SHP77 (cell line): Measurements from ENCODE around the gene PDE4B.
"Not testable (repeated sequence)": the region's sequence is repeated elsewhere in the genome, so short reads cannot be mapped to it uniquely, and the experiment has no call there.

Source experiments
- DNase-seq, 2 experiments: peaks; one replicate each; lab custom pipeline; 2025; lab: John Stamatoyannopoulos, UW

Gene PDE4B

DNA sequence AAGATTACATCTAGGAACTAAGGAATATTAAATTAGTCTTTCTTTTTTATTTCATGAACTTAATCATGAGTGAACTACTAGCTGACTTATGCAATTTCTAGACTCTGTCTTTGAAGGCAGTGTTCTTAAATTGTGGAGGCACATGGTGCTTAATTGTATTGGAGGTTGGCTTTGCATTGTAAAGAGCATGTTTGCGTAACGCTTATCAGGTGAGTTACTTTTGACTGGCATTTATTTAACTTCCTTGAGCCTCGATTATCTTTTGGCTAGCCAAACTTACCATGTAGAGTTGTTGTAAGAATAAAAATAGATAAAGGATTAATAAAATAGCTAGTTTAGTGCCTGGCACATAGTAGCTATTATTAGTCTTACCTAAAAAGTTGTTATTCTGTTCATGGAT is 262.4 kb downstream of the PDE4B start:
- DNase-seq = no peak

DNA sequence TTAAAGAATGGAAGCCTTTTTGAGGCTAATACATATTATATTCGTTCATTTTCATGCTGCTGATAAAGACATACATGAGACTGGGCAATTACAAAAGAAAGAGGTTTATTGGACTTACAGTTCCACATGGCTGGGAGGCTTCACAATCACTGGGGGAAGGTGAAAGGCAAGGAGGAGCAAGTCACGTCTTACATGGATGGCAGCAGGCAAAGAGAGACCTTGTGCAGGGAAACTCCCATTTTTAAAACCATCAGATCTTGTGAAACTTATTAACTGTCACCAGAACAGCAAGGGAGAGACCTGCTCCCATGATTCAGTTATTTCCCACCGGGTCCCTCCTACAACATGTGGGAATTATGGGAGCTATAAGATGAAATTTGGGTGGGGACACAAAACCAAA is 264.8 kb downstream of the PDE4B start:
- DNase-seq = not testable (repeated sequence)

DNA sequence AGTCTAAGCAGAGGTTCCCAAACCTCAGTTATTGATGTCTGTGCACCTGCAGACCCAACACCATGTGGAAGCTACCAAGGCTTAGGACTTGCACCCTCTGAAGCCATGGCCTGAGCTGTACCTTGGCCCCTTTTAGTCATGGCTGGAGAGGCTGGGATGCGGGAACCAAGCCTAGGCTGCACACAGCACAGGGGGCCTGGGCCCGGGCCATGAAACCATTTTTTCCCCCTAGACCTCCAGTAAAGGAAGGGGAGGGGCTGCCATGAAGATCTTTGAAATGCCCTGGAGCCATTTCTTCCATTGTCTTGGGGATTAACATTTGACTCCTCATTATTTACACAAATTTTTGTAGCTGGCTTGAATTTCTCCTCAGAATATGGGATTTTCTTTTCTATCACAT is 265.9 kb downstream of the PDE4B start:
- DNase-seq = no peak

DNA sequence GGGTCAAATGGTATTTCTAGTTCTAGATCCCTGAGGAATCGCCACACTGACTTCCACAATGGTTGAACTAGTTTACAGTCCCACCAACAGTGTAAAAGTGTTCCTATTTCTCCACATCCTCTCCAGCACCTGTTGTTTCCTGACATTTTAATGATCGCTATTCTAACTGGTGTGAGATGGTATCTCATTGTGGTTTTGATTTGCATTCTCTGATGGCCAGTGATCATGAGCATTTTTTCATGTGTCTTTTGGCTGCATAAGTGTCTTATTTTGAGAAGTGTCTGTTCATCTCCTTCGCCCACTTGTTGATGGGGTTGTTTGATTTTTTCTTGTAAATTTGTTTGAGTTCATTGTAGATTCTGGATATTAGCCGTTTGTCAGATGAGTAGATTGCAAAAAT is 274.5 kb downstream of the PDE4B start:
- DNase-seq = not testable (repeated sequence)

DNA sequence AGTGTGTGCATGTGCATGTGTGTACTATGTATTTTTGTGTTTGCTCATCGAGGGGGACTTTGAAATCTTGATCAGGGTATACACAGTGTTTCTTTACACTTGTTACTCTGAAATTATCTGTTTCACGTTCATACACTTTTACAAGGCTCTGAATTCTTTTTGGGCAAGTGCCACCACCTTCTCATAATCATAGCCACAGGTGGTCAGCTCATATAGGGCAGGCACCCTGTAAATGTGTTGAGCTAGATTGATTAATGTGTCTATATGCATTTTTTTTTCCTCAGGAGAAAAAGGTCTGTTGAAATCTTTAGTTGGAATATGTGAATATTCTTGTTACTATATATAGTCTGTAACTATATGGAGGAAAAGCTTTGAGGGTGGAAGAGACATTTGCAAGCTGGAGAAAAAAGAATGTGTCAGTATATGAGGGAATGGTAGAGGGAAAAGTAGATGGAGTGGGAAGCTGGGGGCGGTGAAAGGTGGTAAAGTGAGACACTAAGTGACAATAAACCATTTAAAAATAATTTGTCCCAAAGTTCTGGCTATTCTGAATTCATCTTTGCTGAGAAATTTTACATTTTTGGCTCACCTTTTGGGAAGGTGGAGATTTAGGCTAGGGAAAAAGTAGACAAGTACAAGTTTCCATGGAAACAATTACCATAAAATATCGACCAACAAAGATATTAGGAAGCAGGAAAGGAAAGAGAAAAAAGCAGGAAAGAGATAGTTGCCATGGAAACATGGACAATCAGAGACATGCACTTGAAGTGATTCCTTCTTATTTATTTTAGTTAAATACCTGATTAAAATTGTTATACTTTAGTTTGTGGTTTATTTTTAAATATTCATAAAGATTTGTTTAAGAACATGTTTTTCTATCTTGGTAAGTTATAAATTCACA is 277.5 kb downstream of the PDE4B start:
- DNase-seq = no peak

DNA sequence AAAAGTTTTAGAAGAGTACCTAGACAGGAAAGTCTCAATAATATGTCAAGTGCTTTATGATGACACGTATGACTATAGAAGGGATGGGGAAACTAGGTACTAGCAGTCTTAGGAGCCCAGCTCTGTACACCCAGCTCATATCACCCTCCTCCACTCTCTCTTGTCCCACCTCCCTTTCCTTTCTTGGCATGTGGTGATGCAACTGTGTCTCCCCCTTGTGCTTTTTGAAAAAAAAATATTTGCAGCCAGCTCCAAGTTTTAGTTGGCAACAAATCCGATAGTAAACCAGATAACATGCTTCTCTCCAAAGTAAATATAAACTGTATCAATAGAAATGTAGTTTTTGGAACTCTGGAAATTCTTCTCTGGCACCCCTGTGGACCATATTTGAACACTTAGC is 280.7 kb downstream of the PDE4B start:
- no peak for DNase-seq

DNA sequence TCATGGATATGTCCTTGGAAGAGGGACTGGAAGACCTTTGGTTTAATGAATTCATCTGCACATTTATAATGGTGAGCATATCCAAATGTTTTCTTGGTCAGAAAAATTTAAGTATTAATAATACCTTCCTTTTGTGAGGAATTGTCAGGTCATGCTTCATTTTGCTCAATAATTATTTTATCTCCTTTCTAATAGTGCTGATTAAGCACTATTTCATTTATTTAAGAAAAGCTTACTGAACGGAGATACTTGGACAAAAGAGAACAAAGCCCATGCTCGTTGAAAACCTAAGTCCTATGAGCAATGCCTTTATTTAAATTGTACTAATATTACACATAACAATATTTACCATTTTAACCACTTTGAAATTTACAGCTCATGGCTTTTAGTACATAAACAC is 281.5 kb downstream of the PDE4B start:
- DNase-seq = no peak

DNA sequence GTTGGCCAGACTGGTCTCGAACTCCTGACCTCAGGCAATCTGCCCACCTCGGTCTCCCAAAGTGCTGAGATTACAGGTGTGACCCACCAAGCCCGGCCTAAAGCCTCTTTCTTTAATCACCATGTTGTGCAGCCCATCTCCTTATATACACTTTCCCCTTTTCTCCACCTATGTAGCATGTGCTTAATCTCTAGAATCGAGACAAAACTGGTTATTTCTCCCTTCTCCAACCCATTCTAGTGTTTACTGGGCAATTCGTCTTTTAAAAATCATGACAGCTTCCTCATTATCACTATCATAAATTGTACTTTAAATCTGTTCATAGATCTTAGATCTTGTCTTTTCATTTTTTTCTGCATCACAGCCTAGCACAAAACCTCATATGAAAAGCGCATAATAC is 285.7 kb downstream of the PDE4B start:
- no peak for DNase-seq

DNA sequence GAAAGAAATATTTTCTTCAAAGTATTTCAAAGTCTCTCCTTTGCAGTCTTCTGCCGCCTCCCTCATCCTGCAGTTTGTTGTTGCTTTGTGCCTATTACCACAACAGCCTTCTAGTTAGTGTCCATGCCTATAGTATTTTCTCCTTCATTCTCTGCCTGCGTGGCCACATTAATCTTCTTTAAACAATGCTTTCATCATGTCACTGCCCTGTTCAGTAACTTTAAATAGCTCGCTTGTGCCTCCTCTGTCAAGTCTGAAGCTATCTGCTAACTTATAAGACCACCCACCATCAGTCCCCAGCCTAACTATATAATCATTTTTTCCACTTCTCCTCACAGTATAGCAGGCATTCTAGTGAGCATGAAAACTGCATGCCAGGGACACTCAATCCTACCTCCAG is 290.3 kb downstream of the PDE4B start:
- DNase-seq = no peak

DNA sequence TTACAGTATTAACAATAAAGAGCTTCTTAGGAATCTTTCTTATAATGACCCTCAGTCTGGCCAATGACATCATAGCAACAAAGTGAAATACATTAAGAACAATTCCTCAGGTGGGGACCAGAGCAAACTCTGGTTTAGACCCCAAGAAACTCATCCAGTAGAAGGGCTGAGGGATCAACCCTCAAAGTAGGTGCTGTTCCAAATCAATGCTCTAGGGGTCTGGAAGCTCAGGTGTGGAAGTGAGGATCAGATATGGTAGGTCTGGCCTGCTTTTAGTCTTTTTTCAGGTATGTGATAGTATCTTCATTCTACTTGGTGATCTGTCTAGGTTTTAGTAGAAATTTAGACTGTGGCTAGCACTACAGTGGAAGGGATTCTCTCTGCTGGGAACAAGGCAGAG is 291.7 kb downstream of the PDE4B start:
- no peak for DNase-seq

DNA sequence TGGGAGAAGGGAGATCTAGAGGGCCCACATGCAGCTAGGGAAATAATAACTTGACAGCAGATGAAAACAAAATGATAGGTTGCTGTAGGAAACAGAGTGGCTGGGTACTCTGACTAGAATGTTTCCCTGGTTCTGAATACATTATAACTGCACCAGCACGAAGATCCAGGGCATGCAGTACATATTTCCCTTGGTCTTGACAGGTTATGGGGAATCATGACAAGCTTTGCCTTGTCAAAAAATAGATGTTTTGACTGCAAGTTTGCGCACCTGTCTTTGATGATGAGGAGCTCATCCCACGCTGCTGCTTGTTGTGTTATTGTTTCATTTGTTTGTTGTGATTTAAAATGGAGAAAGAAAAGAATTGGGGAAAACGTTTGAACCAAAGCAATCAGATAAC is 292.9 kb downstream of the PDE4B start:
- DNase-seq = no peak

DNA sequence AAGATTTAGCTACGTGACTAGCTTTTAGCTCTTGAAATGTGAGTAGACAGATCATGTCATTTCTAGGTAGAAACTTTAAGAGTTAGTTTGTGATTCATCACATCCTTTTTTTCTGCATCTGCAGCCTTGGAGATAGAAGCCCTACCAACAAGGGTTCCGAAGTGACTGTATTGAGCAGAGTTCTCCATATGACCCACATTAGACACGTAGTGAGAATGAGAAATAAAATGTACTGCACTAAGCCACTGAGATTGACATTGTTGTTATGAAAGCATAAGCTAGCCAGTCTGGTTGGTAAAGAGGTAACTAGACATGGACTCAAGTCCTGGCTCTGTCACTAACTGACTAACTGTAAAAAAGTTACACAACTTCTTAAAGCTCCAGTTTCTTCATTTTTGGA is 296.1 kb downstream of the PDE4B start:
- no peak for DNase-seq

DNA sequence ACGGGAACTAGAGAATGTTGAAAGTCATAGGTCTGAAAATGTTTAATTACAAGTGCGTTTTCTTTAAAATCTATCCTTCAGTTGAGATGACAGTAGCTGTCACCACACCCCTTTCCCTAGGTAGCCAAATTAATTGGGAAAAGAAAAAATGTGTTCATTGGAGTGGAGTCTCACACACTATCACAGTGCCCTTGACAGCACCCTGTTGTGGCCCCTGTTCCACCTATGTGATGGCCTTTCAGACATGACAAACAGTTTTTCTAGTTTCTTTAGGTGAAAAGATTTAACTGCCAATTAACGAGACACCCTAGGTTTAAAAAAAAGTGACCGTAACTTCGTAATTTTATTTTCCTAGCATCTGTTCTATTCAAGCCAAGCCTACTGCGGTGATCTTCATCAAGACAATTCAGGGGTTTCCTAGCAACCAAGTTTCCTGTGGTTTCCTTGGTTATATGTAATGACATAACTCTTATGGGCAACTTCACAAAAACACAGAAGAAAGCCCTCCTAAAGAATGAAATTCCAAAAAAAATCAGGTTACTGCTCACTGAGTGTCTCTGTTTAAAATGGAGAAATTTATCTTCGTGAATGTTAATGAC is 298.3 kb downstream of the PDE4B start:
- no peak for DNase-seq

DNA sequence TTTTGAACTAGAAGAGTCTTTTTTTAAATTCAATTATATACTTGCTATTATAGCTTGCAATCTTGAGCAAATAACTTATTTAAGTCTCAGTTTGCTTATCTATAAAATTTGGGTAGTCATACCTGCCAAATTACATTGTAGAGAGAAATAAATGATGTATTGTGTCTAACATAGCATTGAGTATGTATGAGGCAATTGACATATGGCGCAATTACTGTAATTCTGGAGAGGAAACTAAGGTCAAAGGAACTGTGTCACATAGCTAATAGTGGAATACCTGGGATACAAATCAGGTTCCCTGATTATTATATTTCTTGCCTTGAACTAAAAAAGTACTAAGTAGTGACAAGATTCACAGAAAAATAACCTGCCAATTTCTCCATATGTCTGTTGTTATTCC is 302.5 kb downstream of the PDE4B start:
- no peak for DNase-seq

DNA sequence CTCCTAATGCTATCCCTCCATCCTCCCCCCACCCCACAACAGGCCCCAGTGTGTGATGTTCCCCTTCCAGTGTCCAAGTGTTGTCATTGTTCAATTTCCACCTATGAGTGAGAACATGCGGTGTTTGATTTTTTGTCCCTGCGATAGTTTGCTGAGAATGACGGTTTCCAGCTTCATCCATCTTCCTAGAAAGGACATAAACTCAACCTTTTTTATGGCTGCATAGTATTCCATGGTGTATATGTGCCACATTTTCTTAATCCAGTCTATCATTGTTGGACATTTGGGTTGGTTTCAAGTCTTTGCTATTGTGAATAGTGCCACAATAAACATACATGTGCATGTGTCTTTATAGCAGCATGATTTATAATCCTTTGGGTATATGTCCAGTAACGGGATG is 308.3 kb downstream of the PDE4B start:
- not testable (repeated sequence) for DNase-seq

DNA sequence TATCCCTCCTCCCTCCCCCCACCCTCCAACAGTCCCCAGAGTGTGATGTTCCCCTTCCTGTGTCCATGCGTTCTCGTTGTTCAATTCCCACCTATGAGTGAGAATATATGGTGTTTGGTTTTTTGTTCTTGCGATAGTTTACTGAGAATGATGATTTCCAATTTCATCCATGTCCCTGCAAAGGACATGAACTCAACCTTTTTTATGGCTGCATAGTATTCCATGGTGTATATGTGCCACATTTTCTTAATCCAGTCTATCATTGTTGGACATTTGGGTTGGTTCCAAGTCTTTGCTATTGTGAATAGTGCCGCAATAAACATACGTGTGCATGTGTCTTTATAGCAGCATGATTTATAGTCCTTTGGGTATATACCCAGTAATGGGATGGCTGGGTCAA is 311.4 kb downstream of the PDE4B start:
- not testable (repeated sequence) for DNase-seq

DNA sequence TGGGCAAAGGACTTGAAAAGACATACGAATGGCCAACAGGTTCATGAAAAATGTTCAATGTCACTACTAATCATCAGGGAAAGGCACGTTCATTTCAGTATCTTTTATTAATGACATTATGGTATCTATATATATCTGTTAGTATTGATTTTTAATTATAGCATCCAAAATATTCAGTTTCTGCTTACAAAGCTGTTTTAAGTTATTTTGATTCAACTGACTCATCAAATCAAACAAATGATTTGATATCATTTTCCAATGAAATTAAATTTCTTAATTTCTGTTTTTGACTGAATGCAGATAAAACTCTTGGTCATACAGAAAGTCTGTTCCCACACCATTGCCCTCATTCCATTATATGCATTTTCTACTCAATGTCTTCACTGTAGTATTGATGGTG is 315.9 kb downstream of the PDE4B start:
- DNase-seq = no peak

DNA sequence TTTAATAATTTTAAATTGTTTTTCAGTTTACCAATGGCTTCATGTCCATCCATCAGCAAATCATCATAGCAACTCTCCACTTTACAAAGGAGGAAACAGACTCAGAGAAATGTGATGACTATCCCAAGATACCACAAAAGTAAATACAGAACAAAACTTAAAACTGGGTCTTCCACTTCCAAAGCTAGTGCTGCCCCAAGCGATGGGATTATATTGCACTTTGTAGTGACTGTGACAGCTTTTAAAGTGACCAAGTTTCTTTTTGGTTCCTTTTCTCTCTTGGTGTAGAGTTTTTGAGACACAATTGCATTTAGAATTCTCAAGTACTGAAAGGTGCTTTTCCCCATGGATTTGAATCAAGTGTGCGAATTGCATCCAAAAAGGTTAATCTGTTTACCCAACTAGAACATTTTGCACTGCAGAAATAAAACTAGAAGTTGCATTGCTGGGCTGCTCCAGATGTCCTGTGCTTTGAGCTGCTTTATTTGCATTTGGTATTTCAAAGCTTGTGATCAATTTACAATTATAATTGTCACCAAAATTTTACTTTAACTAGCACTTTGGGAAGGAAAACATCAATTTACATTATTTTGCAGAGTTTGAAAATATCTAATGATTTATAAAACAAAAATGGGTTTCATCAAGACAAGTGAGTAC is 320.2 kb downstream of the PDE4B start:
- DNase-seq = no peak

DNA sequence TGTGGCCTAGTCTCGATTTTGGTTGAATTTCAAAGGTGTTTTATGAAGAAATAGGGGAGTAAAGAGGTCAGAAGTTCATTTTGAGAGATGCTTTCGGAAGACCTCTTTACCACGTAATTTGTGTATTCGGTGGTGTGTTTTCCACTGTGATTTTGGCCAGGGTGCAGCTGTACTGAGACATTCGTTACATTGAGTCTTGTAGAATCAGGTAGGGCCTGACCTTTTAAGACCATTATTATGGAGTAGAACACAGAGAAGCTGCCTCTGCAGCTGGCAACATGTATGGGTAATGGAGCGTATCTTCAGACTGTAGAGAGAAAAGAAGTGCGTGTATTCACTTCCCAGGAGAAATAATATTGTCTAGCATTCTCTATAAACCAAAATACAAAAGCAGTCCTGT is 326.5 kb downstream of the PDE4B start:
- DNase-seq = peak in 1 of 2 experiments; percentile 7

DNA sequence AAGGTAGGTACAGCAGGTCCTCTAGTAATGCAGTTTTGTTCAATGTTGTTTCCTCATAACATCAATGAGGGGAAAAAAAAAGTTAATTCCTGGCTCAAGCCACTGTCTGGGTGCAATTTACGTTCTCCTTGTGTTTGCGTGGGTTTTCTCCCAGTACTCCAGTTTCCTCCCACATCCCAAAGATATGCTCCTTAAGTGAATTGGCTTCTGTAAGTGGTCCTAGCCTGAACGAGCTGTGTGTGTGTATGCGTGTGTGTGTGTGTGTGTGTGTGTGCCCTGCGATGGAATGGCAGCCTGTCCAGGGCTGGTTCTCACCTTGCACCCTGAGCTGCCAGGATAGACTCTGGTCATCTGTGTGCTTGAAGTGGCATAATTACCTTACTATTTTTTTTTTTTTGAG is 332.0 kb downstream of the PDE4B start:
- DNase-seq = no peak

DNA sequence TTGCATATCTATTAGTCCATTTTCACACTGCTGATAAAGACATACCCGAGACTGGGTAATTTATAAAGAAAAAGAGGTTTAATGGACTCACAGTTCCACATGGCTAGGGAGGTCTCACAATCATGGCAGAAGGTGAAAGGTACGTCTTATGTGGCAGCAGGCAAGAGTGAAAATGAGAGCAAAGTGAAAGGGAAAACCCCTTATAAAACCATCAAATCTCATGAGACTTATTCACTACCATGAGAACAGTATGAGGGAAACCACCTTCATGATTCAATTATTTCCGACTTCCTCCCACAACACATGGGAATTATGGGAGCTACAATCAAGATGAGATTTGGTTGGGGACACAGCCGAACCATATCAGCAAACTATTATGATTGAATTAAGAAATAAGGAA is 335.9 kb downstream of the PDE4B start:
- not testable (repeated sequence) for DNase-seq

DNA sequence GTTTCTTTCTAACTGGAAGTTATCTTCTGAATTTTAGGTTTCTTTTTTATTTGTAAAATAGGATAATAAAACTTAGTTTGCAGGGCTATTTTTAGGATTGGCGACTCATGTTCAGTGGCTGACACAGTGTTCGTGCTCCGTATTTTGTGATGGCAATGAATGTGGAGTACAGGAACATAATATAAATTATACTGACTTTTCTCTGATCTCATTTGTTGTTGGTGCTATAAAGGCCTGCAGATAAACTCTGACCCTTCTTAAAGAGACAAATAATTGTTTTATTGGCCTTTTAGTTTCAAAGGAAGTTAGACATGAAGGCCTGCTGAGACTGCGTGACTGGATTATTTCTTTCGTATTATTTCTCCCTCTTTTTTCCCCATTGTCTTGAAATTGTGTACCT is 339.6 kb downstream of the PDE4B start:
- no peak for DNase-seq

DNA sequence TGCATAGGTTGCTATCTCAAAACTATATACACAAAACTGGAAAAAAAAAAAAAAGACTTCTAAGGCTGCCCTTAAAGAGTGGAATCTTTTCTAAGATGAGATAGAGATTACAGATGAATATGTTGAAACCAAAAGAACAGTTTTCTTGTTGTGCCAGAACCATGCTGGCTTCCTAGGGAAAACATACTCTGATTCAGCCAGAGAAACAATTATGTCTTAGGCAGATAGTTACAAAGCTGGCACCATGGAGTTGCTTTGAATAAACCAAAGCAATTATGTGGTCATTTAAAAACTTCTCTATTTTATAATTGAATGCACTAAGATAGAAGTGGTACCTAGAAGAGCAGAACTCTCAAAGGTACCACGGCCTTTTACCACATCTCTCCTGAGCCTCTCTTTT is 341.3 kb downstream of the PDE4B start:
- no peak for DNase-seq
